Panc1 (cell line): ENCODE results near the gene VSIG1. TPM values are rescaled to one million over a fixed set of nuclear protein-coding genes. Genes with fewer than 3 reads are reported as not detected.

ENCODE experiments used
- ATAC-seq: fragments of 200-7000 bp; cut with Tn5 transposase; 2 replicates; pipeline ENCODE4 v1.9.1; 2020; ENCODE audit warnings: mild to moderate bottlenecking, moderate library complexity
- BruUV-seq: library from RNA; stranded (reverse); fragments of 400-500 nt; replicated peaks from 2 replicates; lab custom pipeline; 2021; lab: Mats Ljungman, UMichigan
- CTCF ChIA-PET: fragments of 300-600 bp; sonication (Branson Sonifier 250); formaldehyde crosslinking; loops from one replicate; lab custom pipeline; 2022; ENCODE audit warnings: antibody characterized with exemption; lab: Charles Lee
- POLR2A ChIA-PET: fragments of 300-600 bp; sonication (Branson Sonifier 250); formaldehyde crosslinking; loops from one replicate; lab custom pipeline; 2022; ENCODE audit warnings: antibody characterized with exemption; lab: Charles Lee
- DNase-seq: peaks from one replicate; pipeline ENCODE4 v3.0.0-alpha.2; 2010; ENCODE audit warnings: low read depth, low spot score
- H3K27ac ChIP-seq: 2 replicates; pipeline ENCODE4 v1.5.1; 2011; ENCODE audit warnings: mild to moderate bottlenecking, low read length, inconsistent platforms
- H3K27me3 ChIP-seq: fragments of 200-500 bp; sonication (Bioruptor generic); 2 replicates; pipeline ENCODE4 v1.6.0; 2014; ENCODE audit warnings: low read length, inconsistent platforms; ENCODE audit not compliant: control insufficient read depth, insufficient read depth
- H3K36me3 ChIP-seq: fragments of 200-500 bp; sonication (Bioruptor generic); 2 replicates; pipeline ENCODE4 v1.5.1; 2014; ENCODE audit warnings: inconsistent platforms, mild to moderate bottlenecking, low read length, moderate library complexity; ENCODE audit not compliant: control insufficient read depth, insufficient read depth
- H3K4me1 ChIP-seq: 2 replicates; pipeline ENCODE4 v1.5.1; 2011; ENCODE audit warnings: inconsistent platforms, mild to moderate bottlenecking, low read length, moderate library complexity; ENCODE audit not compliant: control insufficient read depth, insufficient read depth
- H3K4me3 ChIP-seq, 2 experiments: 2 replicates each; pipeline ENCODE4 v1.5.1; 2011 to 2012; ENCODE audit warnings: low read depth in 2 of 2, low read length in 2 of 2, mild to moderate bottlenecking in 2 of 2, inconsistent platforms in 1 of 2, moderate library complexity in 1 of 2
- H3K9me3 ChIP-seq: fragments of 200-500 bp; sonication (Bioruptor generic); 2 replicates; pipeline ENCODE4 v1.5.1; 2014; ENCODE audit warnings: low read depth, mild to moderate bottlenecking, inconsistent platforms, low read length, moderate library complexity; ENCODE audit not compliant: control insufficient read depth, insufficient read depth
- CTCF ChIP-seq: fragments of 450-650 bp; IDR thresholded peaks from 2 replicates; pipeline ENCODE4 v1.5.1; 2017; ENCODE audit warnings: mild to moderate bottlenecking
- POLR2AphosphoS5 ChIP-seq: IDR thresholded peaks from 2 replicates; pipeline ENCODE4 v1.6.1; 2012; ENCODE audit warnings: mild to moderate bottlenecking, low read depth, low read length, moderate library complexity
- SIN3A ChIP-seq: IDR thresholded peaks from 2 replicates; pipeline ENCODE4 v1.6.1; 2012; ENCODE audit warnings: low read depth, mild to moderate bottlenecking, low read length, moderate library complexity, borderline replicate concordance; ENCODE audit not compliant: insufficient read depth
- TCF7L2 ChIP-seq: IDR thresholded peaks from 2 replicates; pipeline ENCODE4 v1.6.1; 2011; ENCODE audit warnings: mild to moderate bottlenecking, low read depth, low read length, inconsistent platforms
- in situ Hi-C: cut with HindIII; loops from 2 replicates; pipeline ENCODE4 v1.10.0; 2016; ENCODE audit warnings: low sequenced_read_pairs, low pct_unique_long_range_greater_than_20kb
- intact Hi-C: fragments of 100-400 bp; cut with micrococcal nuclease; formaldehyde crosslinking; loops from one replicate; pipeline ENCODE4 v1.10.0; 2022; ENCODE audit not compliant: unreplicated experiment
- total RNA-seq: library from RNA; stranded (reverse); gene quantifications from one replicate; pipeline ENCODE4 v1.2.1, GENCODE V29; 2021; ENCODE audit not compliant: unreplicated experiment
- TF ChIP-seq, protein P1 (sequence below), 2 experiments: IDR thresholded peaks; 2 replicates each; pipeline ENCODE4 v1.6.1; 2011 to 2012; ENCODE audit warnings: low read depth in 2 of 2, control low read depth in 1 of 2, low read length in 1 of 2, mild to moderate bottlenecking in 1 of 2, moderate library complexity in 1 of 2; ENCODE audit not compliant: insufficient read depth in 1 of 2

VSIG1 gene
- total RNA-seq, 1 experiment from 2014 or later: not detected

- TF ChIP-seq CTCF (no peak), TCF7L2 (no peak)
- no peak for ATAC-seq
- in situ Hi-C loops: no loop called here
- DNase-seq: no peak
- no TSS peak for BruUV-seq
- ChIA-PET CTCF (no interaction called here), POLR2A (no interaction called here)
- no peaks in the 10 kb centered on the region for H3K27me3 ChIP-seq
- no peaks in the 10 kb centered on the region for H3K9me3 ChIP-seq
- H3K27ac ChIP-seq: no peak overlapping the region
- no peaks in the 10 kb centered on the region for H3K4me1 ChIP-seq
- no peaks in the 10 kb centered on the region for H3K36me3 ChIP-seq
- intact Hi-C loops: no loop called here
- H3K4me3 ChIP-seq: no peak overlapping the region
Observed at GRCh38 chrX:108064001-108064400, 19.1 kb downstream of the VSIG1 start.

- no TSS peak for BruUV-seq
- Histone ChIP-seq H3K36me3 (no peaks in the 10 kb centered on the region), H3K9me3 (no peaks in the 10 kb centered on the region), H3K27me3 (no peaks in the 10 kb centered on the region), H3K4me3 (no peak overlapping the region), H3K4me1 (no peaks in the 10 kb centered on the region), H3K27ac (no peak overlapping the region)
- ChIA-PET CTCF (no interaction called here), POLR2A (no interaction called here)
- ATAC-seq (no peak), DNase-seq (no peak)
- TF ChIP-seq CTCF: no peak
- TF ChIP-seq TCF7L2: no peak
- no peak for TF ChIP-seq SIN3A
- TF ChIP-seq, protein P1, sequence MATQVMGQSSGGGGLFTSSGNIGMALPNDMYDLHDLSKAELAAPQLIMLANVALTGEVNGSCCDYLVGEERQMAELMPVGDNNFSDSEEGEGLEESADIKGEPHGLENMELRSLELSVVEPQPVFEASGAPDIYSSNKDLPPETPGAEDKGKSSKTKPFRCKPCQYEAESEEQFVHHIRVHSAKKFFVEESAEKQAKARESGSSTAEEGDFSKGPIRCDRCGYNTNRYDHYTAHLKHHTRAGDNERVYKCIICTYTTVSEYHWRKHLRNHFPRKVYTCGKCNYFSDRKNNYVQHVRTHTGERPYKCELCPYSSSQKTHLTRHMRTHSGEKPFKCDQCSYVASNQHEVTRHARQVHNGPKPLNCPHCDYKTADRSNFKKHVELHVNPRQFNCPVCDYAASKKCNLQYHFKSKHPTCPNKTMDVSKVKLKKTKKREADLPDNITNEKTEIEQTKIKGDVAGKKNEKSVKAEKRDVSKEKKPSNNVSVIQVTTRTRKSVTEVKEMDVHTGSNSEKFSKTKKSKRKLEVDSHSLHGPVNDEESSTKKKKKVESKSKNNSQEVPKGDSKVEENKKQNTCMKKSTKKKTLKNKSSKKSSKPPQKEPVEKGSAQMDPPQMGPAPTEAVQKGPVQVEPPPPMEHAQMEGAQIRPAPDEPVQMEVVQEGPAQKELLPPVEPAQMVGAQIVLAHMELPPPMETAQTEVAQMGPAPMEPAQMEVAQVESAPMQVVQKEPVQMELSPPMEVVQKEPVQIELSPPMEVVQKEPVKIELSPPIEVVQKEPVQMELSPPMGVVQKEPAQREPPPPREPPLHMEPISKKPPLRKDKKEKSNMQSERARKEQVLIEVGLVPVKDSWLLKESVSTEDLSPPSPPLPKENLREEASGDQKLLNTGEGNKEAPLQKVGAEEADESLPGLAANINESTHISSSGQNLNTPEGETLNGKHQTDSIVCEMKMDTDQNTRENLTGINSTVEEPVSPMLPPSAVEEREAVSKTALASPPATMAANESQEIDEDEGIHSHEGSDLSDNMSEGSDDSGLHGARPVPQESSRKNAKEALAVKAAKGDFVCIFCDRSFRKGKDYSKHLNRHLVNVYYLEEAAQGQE (IDR thresholded peaks at IDR 0.05; ENCODE audit: insufficient read depth in 1 of 2, low read depth in 2 of 2, low read length in 1 of 2): no peak
- no peak for TF ChIP-seq POLR2AphosphoS5
- intact Hi-C loops (no loop called here), in situ Hi-C loops (no loop called here)
Observed at GRCh38 chrX:108064613-108065012, 19.7 kb downstream of the VSIG1 start.
